CD4-positive, alpha-beta T cell (primary cell): ENCODE data around the gene SPAG9. TPM values are rescaled to one million over a fixed set of nuclear protein-coding genes. Genes with fewer than 3 reads are reported as not detected.

Experiments used
- ATAC-seq: fragments of 200-7000 bp; cut with Tn5 transposase; one replicate; pipeline ENCODE4 v1.10.0; 2022; ENCODE audit warnings: mild to moderate bottlenecking; ENCODE audit not compliant: poor library complexity
- CTCF ChIA-PET: fragments of 350-600 bp; sonication (Branson Sonifier 250); formaldehyde crosslinking; loops from one replicate; lab custom pipeline; 2021; ENCODE audit warnings: antibody characterized with exemption, inconsistent platforms; lab: Charles Lee
- POLR2A ChIA-PET: fragments of 350-600 bp; sonication (Branson Sonifier 250); formaldehyde crosslinking; loops from one replicate; lab custom pipeline; 2021; ENCODE audit warnings: antibody characterized with exemption, inconsistent platforms; lab: Charles Lee
- DNase-seq, 14 experiments: peaks; one replicate each; pipeline ENCODE4 v3.0.0-alpha.2; 2013 to 2020; ENCODE audit warnings: mixed read lengths in 2 of 14
- H3K27ac ChIP-seq, 2 donors: one replicate each; pipeline versions ENCODE4 v1.5.1 to v1.7.0; 2013; ENCODE audit warnings: low read length in 2 of 2, low read depth in 1 of 2, mild to moderate bottlenecking in 1 of 2
- H3K27me3 ChIP-seq, 2 experiments: 1 replicate in 1 of 2; 2 replicates in 1 of 2; pipeline versions ENCODE4 v1.6.1 to v1.7.0; 2013; ENCODE audit warnings: low read length in 2 of 2, control low read depth in 1 of 2, mild to moderate bottlenecking in 1 of 2, moderate library complexity in 1 of 2; ENCODE audit not compliant: insufficient read depth in 2 of 2, control insufficient read depth in 1 of 2
- H3K36me3 ChIP-seq: one replicate; pipeline ENCODE4 v1.6.1; 2013; ENCODE audit warnings: low read length, control low read depth; ENCODE audit not compliant: insufficient read depth
- H3K4me1 ChIP-seq: one replicate; pipeline ENCODE4 v1.6.1; 2013; ENCODE audit warnings: low read length, control low read depth; ENCODE audit not compliant: insufficient read depth
- H3K4me3 ChIP-seq: one replicate; pipeline ENCODE4 v1.5.1; 2013; ENCODE audit warnings: mild to moderate bottlenecking, low read length, moderate library complexity
- H3K9me3 ChIP-seq, 2 experiments: 1 replicate in 1 of 2; 2 replicates in 1 of 2; pipeline versions ENCODE4 v1.6.1 to v1.7.0; 2013; ENCODE audit warnings: low read length in 2 of 2, mild to moderate bottlenecking in 2 of 2, control low read depth in 1 of 2, moderate library complexity in 1 of 2; ENCODE audit not compliant: control insufficient read depth in 1 of 2, insufficient read depth in 1 of 2
- H3K27ac Mint-ChIP-seq: one replicate; pipeline ENCODE4 v1.8.0; 2020; ENCODE audit warnings: mixed read lengths
- H3K27me3 Mint-ChIP-seq: one replicate; pipeline ENCODE4 v1.8.0; 2021; ENCODE audit warnings: mixed read lengths
- H3K36me3 Mint-ChIP-seq: one replicate; pipeline ENCODE4 v1.8.0; 2021; ENCODE audit warnings: low read depth, mixed read lengths
- H3K4me1 Mint-ChIP-seq: one replicate; pipeline ENCODE4 v1.8.0; 2021; ENCODE audit warnings: low read depth, mixed read lengths
- H3K4me3 Mint-ChIP-seq: one replicate; pipeline ENCODE4 v1.8.0; 2020; ENCODE audit warnings: mild to moderate bottlenecking, mixed read lengths
- H3K9me3 Mint-ChIP-seq: one replicate; pipeline ENCODE4 v1.8.0; 2020; ENCODE audit warnings: mixed read lengths
- intact Hi-C, 2 experiments: fragments of 100-400 bp; cut with DNase I in 1 of 2; cut with micrococcal nuclease in 1 of 2; formaldehyde crosslinking; loops; one replicate each; pipeline versions ENCODE4 v1.15.1 to v1.9.0; 2023 to 2025; cut with DNase I, micrococcal nuclease
- total RNA-seq, 174 experiments: library from RNA in 2 of 174; stranded (reverse) in 2 of 174; gene quantifications; one replicate each; pipeline ENCODE4 v1.2.3 and lab custom pipeline; 2021 to 2026
- TF ChIP-seq, protein P1 (sequence below): fragments of 200-600 bp; IDR thresholded peaks from one replicate; pipeline ENCODE4 v1.8.0; 2022; ENCODE audit warnings: antibody characterized with exemption, mild to moderate bottlenecking

Gene SPAG9
- total RNA-seq, 2 experiments from 2014 or later: 60.2 to 64.6 TPM

DNA sequence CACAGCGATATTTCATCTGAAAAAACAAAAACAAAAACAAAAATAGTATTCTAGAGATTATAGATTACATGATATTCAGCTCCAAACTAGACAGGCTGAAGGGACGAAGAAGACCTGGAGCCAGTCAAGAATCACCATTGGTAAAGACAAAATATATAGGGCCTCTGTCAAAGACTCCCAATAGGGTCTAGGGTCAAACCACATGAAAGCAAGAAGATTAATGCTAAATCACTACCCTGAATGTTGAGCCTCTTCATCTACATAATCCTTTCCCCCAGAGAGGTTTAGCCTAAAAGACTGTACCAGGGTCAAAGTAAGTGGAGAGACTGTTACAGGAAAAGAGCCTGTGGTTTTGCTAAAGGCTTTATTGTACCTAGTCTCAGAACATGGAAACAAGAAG lies 21.9 kb upstream of the SPAG9 start:
- Mint-ChIP-seq H3K4me3 (no peak overlapping the region), H3K27me3 (no peaks in the 10 kb centered on the region), H3K27ac (no peak overlapping the region), H3K9me3 (no peaks in the 10 kb centered on the region), H3K4me1 (no peaks in the 10 kb centered on the region), H3K36me3 (no peaks in the 10 kb centered on the region)
- no peaks in the 10 kb centered on the region for H3K36me3 ChIP-seq
- no peaks in the 10 kb centered on the region for H3K9me3 ChIP-seq
- no peaks in the 10 kb centered on the region for H3K4me1 ChIP-seq
- H3K4me3 ChIP-seq: no peak overlapping the region
- H3K27ac ChIP-seq: no peak overlapping the region
- H3K27me3 ChIP-seq: no peaks in the 10 kb centered on the region
- DNase-seq (no peak), ATAC-seq (no peak)
- TF ChIP-seq, protein P1, sequence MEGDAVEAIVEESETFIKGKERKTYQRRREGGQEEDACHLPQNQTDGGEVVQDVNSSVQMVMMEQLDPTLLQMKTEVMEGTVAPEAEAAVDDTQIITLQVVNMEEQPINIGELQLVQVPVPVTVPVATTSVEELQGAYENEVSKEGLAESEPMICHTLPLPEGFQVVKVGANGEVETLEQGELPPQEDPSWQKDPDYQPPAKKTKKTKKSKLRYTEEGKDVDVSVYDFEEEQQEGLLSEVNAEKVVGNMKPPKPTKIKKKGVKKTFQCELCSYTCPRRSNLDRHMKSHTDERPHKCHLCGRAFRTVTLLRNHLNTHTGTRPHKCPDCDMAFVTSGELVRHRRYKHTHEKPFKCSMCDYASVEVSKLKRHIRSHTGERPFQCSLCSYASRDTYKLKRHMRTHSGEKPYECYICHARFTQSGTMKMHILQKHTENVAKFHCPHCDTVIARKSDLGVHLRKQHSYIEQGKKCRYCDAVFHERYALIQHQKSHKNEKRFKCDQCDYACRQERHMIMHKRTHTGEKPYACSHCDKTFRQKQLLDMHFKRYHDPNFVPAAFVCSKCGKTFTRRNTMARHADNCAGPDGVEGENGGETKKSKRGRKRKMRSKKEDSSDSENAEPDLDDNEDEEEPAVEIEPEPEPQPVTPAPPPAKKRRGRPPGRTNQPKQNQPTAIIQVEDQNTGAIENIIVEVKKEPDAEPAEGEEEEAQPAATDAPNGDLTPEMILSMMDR: no peak
- CTCF ChIA-PET: no interaction called here
- intact Hi-C loops: no loop called here
- POLR2A ChIA-PET: no interaction called here

DNA sequence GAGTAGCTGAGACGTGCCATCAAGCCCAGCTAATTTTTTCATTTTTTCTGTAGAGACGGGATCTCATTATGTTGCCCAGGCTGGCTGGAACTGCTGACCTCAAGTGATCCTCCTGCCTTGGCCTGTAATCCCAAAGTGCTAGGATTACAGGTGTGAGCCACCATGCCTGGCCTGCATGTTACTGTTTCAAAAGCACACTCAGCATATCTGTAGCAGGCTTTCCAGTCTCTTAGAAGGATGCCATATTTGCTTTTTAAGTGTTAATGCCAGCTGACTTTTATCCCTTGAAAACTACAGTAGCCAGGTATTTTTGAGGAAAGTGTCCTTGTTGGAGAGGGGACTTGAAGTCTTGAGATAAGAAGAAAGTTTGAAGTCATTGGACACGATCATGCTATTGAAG lies 15.3 kb upstream of the SPAG9 start:
- ChIA-PET CTCF (interaction anchor here (0.6 kb wide), 1 partner anchor 52 kb away, joined by 4 read pairs; no protein-coding TSS in a partner anchor), POLR2A (no interaction called here)
- Histone ChIP-seq H3K4me3 (no peak overlapping the region), H3K4me1 (no peaks in the 10 kb centered on the region), H3K27me3 (no peaks in the 10 kb centered on the region), H3K27ac (no peak overlapping the region), H3K9me3 (no peaks in the 10 kb centered on the region), H3K36me3 (no peaks in the 10 kb centered on the region)
- H3K4me3 Mint-ChIP-seq: no peak overlapping the region
- no peak overlapping the region for H3K27ac Mint-ChIP-seq
- no peaks in the 10 kb centered on the region for H3K36me3 Mint-ChIP-seq
- no peaks in the 10 kb centered on the region for H3K4me1 Mint-ChIP-seq
- TF ChIP-seq, protein P1: no peak
- H3K9me3 Mint-ChIP-seq: no peaks in the 10 kb centered on the region
- intact Hi-C loops: no loop called here
- no peaks in the 10 kb centered on the region for H3K27me3 Mint-ChIP-seq
- ATAC-seq (no peak), DNase-seq (no peak)

DNA sequence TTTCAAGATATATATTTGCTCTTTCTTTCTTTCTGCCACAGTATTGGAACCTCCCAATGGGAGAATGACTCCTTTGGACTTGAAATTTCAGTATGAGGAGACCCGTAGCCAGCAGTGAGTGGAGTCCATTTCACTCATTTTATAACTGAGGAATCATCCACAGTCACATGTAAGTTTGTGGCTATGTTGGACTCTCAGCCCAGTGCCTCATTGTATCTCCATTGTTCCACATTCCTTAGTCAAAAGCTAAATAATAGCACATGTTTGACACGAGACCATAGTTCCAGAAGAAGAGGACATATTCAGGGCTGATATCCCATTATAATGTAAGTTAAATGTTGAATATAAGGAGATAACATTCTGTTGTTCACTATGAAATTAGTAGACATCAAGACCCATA lies 12.7 kb upstream of the SPAG9 start:
- Mint-ChIP-seq H3K9me3 (no peaks in the 10 kb centered on the region), H3K4me1 (no peaks in the 10 kb centered on the region), H3K36me3 (no peaks in the 10 kb centered on the region), H3K4me3 (no peak overlapping the region), H3K27ac (no peak overlapping the region), H3K27me3 (no peaks in the 10 kb centered on the region)
- TF ChIP-seq, protein P1: no peak
- intact Hi-C loops: no loop called here
- H3K9me3 ChIP-seq: no peaks in the 10 kb centered on the region
- DNase-seq (no peak), ATAC-seq (no peak)
- no peak overlapping the region for H3K4me3 ChIP-seq
- H3K27ac ChIP-seq: no peak overlapping the region
- POLR2A ChIA-PET: no interaction called here
- no peaks in the 10 kb centered on the region for H3K27me3 ChIP-seq
- H3K36me3 ChIP-seq: no peaks in the 10 kb centered on the region
- CTCF ChIA-PET: no interaction called here
- no peaks in the 10 kb centered on the region for H3K4me1 ChIP-seq
